ENCODE measurements around the gene POC1A.

POC1A gene

DNA sequence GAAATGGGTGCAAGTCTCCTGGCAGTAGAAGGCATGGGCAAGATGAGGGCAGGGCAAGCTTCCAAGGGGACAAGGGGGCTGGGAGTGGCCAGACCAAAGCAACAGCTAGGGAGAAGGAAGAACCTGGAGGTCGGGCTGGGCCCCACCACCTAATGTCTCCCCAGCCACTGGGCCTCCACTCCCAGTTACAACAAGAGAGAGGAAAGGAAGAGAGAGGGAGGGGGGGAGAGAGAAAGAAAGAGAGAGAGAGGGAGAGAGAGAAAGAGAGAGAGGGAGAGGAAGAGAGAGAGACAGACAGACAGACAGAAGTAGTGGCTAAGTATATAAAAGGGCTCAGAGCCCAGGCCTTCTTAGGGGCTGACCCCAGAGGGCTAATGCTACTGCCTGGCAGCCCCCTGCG lies 104.7 kb downstream of the POC1A start:
- Histone ChIP-seq H3K27ac (ENCODE audit: poor library complexity, severe bottlenecking) (peak overlapping the region; percentile 99), H3K27me3 (ENCODE audit: insufficient read depth, poor library complexity, severe bottlenecking) (no peaks in the 10 kb centered on the region), H3K36me3 (ENCODE audit: low read depth) (peaks cover 66% of the 10 kb centered on the region), H3K4me3 (ENCODE audit: severe bottlenecking) (no peak overlapping the region), H3K4me1 (ENCODE audit: insufficient read depth, poor library complexity, severe bottlenecking) (peaks cover 57% of the 10 kb centered on the region), H3K9me3 (ENCODE audit: severe bottlenecking) (no peaks in the 10 kb centered on the region)
- ATAC-seq (ENCODE audit: low read depth) (no peak), DNase-seq (ENCODE audit: low spot score) (no peak)
- TF ChIP-seq CTCF (IDR thresholded peaks at IDR 0.05; ENCODE audit: poor library complexity, severe bottlenecking): no peak

DNA sequence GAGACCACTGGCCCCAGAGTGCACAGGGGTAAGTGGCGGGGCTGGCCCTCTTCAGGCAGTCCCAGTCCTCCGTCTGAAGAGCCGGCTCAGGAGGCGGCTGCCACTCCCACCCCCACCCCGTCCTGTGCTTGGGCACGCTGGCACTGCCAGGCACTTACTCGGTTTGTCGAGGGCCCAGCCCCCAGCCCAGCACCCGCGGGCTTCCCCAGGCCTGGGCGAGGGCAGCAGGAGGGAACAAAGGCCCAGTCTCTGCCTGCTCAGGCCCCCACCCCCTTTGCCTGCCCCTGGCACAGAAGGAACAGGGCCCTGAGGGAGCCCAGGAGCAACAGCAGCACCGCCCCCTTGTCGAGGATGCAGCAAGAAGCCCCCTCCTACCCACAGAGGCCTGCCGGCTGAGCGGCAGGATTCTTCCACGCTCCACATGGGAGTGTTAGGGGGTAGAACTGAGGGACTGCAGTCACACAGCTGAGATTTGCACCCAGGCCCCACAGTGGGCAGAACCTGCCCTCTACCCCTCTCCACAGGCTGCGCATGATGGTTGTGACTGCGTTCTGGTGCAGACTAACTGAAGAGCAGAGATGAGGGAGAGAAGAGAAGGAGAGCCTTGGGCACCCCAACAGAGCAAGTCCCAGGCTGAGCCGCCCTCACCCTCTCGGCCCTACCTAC lies 106.8 kb downstream of the POC1A start:
- H3K27me3 ChIP-seq (ENCODE audit: insufficient read depth, poor library complexity, severe bottlenecking): no peaks in the 10 kb centered on the region
- TF ChIP-seq CTCF (IDR thresholded peaks at IDR 0.05; ENCODE audit: poor library complexity, severe bottlenecking): no peak
- peaks cover 49% of the 10 kb centered on the region for H3K4me1 ChIP-seq (ENCODE audit: insufficient read depth, poor library complexity, severe bottlenecking)
- peaks cover 45% of the 10 kb centered on the region for H3K36me3 ChIP-seq (ENCODE audit: low read depth)
- ATAC-seq (ENCODE audit: low read depth) (peak; percentile 44), DNase-seq (ENCODE audit: low spot score) (peak; percentile 88)
- peak overlapping the region; percentile 99 for H3K27ac ChIP-seq (ENCODE audit: poor library complexity, severe bottlenecking)
- no peak overlapping the region for H3K4me3 ChIP-seq (ENCODE audit: severe bottlenecking)
- H3K9me3 ChIP-seq (ENCODE audit: severe bottlenecking): no peaks in the 10 kb centered on the region

GRCh38 chr3:52046902-52047239 lies 107.4 kb downstream of the POC1A start:
- no peak for TF ChIP-seq CTCF (IDR thresholded peaks at IDR 0.05; ENCODE audit: poor library complexity, severe bottlenecking)
- Histone ChIP-seq H3K36me3 (ENCODE audit: low read depth) (peaks cover 39% of the 10 kb centered on the region), H3K27me3 (ENCODE audit: insufficient read depth, poor library complexity, severe bottlenecking) (no peaks in the 10 kb centered on the region), H3K4me3 (ENCODE audit: severe bottlenecking) (peak overlapping the region; percentile 1), H3K27ac (ENCODE audit: poor library complexity, severe bottlenecking) (peak overlapping the region; percentile 99), H3K9me3 (ENCODE audit: severe bottlenecking) (no peaks in the 10 kb centered on the region), H3K4me1 (ENCODE audit: insufficient read depth, poor library complexity, severe bottlenecking) (peaks cover 43% of the 10 kb centered on the region)
- no peak for DNase-seq (ENCODE audit: low spot score)
- ATAC-seq (ENCODE audit: low read depth): peak; percentile 6

DNA sequence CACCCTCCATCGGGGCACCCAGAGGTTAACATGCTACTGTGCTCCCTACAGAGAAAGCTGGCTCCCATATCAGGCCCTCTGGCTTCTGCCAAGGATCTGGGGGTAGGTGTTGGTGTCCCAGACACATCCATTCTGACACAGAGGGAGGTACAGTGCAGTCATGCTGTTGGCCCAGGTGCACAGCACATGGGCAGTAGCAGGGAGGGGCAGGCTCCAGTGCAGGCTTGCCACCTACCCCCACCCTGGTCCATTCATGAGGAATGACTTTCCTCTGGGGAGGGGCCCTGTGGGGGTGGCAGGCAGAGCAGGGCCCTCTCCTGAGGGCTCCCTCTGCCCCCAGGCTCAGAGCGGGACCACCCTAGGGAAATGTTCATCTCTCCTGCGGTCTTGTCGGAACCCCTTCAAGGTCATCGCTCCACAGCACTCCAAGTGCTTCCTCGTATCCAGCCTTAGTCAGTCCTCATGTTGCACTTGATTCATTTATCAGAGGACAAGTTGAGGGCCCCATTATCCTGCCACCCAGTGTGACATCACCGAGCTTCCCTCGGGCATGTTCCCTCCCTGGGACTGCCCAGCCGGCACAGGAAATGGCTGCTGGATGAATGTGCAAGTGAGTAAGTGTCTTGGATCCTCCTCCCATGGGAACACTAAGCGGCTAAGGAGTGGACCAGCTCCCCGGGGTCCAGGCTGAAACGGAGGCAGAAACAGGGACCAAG lies 107.9 kb downstream of the POC1A start:
- ATAC-seq (ENCODE audit: low read depth) (peak; percentile 71), DNase-seq (ENCODE audit: low spot score) (peak; percentile 98)
- peak overlapping the region; percentile 1 for H3K4me3 ChIP-seq (ENCODE audit: severe bottlenecking)
- H3K4me1 ChIP-seq (ENCODE audit: insufficient read depth, poor library complexity, severe bottlenecking): peaks cover 40% of the 10 kb centered on the region
- no peaks in the 10 kb centered on the region for H3K27me3 ChIP-seq (ENCODE audit: insufficient read depth, poor library complexity, severe bottlenecking)
- no peaks in the 10 kb centered on the region for H3K9me3 ChIP-seq (ENCODE audit: severe bottlenecking)
- peaks cover 34% of the 10 kb centered on the region for H3K36me3 ChIP-seq (ENCODE audit: low read depth)
- peak overlapping the region; percentile 99 for H3K27ac ChIP-seq (ENCODE audit: poor library complexity, severe bottlenecking)
- TF ChIP-seq CTCF (IDR thresholded peaks at IDR 0.05; ENCODE audit: poor library complexity, severe bottlenecking): no peak
